HG03280 (cell line): ENCODE results near the gene AKAP13.
"Not testable (repeated sequence)": the region's sequence is repeated elsewhere in the genome, so short reads cannot be mapped to it uniquely, and the experiment has no call there.

Experiments
- ATAC-seq: cut with Tn5 transposase; IDR thresholded peaks from one replicate; pipeline ENCODE4 v1.9.1; 2021; ENCODE audit warnings: mild to moderate bottlenecking, moderate library complexity; ENCODE audit not compliant: unreplicated experiment

Gene AKAP13

DNA sequence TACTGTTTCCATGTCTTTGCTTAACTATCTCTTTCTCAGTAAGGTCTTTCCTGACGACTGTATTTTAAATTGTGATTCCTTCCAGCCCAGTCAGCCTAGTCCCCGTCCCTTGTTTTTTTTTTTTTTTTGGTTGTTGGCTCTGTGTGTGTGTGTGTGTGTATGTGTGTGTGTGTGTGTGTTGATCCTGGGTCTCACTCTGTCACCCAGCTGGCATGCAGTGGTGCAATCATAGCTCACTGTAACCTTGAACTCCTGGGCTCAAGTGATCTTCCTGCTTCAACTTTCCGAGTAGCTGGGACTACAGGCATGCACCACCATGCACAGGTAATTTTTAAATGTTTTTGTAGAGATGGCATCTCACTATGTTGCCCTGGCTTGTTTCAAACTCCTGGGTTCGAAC is 31.3 kb upstream of the AKAP13 start:
- ATAC-seq: not testable (repeated sequence)

DNA sequence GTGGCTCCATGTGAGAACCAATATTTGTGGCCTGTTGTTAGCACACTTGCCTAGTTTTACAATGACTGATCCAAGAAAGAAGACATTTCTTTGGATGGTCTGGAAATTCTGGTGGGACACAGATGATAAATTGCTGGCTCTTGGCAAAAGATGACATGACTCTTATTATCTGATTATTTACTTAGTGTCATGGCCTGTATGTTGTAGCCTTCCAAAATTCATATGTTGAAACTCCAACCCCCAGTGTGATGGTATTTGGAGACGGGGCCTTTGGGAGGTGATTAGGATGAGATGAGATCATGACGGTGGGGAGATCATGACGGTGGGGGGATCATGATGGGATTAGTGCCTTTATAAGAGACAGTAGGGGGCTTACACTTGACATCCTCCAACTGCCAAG is 30.0 kb upstream of the AKAP13 start:
- ATAC-seq: no peak

DNA sequence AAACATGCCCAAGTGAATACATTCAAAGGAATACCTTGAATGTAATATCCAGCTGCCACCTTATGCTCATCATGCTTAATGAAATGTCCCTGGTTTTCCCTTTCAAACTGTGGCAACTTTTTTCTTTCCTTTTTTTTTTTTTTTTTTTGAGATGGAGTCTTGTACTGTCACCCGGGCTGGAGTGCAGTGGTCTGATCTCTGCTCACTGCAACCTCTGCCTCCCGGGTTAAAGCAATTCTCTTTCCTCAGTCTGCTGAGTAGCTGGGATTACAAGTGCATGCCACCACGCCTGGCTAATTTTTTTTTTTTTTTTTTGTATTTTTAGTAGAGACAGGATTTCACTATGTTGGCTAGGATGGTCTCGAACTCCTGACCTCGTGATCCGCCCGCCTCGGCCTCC is 28.9 kb upstream of the AKAP13 start:
- ATAC-seq: not testable (repeated sequence)

DNA sequence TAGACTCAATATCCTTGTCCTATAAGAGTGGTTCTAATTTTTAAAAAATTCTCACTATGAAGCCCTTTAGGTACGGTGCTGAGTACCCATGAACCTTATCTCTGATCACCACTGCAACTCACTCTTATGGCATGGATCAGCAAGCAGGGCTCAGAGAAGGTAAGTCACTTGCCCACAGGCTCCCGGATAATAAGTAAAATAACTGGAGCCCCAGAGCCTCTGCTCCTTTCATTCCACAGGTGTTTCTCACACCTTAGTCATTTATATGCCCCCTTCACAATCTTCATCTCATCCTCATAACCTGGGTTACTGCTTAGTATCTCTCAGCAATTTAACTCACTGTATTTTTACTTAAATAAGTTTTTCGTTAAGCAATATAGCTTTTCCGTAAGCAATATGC is 28.4 kb upstream of the AKAP13 start:
- ATAC-seq: no peak

DNA sequence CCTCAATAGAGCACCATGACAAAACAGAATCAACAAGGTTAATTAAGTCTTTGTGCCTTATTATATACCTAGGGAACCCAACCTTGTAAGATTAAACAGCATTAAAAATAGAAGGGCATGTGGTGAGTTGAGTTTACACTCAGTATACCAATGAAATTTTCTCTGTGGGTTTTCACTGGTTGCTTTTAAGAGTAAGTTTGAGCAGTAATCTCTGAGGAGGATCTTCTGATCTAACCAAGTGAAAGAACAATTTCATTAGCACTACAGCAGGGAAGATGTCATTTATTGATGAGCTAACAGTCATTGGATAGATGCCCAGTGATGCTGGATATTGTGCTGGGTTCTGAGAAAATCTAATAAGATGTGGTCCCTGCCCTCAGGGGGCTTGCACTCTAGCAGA is 26.9 kb upstream of the AKAP13 start:
- no peak for ATAC-seq

DNA sequence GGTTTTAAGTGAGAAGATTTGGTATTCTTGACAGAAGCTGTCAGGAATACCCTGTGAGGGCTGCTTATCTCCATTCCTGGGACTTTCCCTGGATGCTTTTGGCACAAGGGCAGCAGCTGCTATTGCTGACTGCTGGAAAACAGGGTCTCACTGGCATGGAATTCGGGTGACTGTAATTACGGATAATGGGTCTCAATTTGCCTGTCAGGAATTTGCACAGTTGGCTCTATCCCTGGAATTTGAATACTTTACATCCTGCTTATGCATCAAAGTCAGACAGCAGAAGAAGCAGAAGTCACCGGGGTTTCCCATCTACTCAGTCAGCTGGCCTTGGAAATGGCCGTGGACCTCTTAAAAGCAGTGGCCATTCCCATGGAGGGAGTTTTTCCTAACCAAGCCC is 25.9 kb upstream of the AKAP13 start:
- ATAC-seq: no peak

DNA sequence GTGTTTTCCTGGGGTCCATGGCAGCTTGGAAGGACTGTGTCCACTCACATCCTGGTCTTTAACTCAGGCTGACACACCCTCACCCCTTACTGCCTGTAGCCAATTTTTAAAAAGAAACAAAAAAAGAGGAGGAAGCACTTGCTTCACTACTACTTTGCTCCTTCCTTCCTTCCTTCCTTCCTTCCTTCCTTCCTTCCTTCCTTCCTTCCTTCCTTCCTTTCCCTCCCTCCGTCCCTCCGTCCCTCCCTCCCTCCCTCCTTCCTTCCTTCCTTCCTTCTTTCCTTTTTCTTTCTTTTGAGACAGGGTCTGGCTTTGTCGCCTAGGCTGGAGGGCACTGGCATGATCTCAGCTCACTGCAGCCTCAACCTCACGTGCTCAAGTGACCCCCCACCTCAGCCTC is 25.5 kb upstream of the AKAP13 start:
- no peak for ATAC-seq

DNA sequence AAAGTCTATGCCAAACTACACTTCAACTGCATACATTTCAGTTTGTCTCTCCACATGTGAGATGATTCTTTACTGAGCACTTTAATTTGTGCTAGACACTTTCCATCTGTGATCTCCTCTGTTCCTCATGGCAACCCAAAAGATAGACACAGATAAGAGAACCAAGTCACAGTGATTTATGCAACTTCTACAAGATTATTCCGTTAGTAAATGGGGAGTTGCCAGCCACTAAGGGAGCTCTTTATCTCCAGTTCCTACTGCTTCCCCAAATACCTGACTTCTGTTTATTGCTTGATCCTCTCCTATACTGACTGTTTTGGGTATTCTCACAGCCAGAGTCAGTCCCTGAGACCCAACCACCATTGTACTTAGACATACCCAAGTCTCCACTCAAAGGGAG is 24.1 kb upstream of the AKAP13 start:
- no peak for ATAC-seq

DNA sequence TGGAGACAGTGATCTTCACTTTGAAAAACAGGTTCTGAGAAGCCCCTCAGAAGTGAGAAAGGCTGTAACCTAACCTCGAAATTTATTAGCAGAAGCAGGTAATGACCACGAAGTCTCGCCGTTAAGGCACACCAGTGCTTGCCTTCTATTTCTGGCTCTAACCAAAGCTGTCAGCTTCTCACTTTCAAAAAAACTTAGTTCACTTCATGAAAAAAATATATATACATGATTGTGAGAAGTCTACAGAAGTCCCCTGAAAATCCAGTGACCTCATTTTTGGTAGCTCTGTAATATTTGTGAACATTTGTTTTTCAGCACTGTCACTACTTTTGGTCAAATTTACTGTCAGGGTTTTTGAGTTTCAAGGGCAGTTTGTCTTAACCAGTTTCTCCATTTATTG is 19.1 kb upstream of the AKAP13 start:
- peak; percentile 71 for ATAC-seq

DNA sequence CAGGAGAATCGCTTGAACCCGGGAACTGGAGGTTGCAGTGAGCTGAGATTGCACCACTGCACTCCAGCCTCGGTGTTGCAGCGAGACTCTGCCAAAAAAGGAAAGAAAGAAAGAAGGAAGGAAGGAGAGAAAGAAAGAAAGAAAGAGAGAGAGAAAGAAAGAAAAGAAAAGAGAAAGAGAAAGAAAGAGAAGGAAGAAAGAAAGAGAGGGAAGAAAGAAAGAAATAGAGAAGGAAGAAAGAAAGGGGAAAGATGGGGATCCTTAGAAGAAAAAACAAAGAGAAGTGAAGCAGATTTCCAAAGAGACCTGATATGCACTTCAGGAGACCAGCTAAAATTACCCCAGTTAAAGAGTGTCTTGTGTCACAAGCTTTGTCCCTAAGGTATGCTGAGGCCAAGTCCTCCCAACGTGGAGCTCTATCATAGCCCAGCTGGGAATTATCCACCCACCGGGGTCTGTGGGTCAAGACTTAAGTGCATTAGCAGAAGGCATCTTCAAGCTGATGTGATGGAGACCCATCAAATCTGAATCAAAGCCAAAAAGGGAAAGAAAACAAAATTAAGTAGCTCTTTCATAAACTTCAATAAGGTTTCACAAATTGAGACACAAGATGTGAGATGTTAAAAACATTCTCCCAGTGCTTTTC is 17.8 kb upstream of the AKAP13 start:
- no peak for ATAC-seq

DNA sequence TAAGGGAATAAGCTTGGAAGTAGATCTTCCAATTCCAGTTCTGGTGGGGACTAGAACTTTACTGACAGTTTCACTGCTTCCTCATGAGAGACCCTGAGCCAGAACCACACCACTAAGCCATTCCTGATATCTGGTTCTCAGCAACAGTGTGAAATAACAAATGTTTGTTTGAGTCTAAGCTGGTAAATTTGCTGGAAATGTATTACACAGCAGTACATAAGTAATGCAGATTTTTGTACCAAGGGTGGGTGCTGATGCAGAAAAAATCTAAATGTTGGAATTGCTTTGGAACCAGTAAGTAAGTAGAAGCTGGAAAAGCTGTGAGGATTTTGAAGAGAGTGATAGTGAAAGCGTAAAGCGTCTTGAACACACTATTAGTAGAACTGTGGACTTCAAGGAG is 14.4 kb upstream of the AKAP13 start:
- ATAC-seq: no peak

DNA sequence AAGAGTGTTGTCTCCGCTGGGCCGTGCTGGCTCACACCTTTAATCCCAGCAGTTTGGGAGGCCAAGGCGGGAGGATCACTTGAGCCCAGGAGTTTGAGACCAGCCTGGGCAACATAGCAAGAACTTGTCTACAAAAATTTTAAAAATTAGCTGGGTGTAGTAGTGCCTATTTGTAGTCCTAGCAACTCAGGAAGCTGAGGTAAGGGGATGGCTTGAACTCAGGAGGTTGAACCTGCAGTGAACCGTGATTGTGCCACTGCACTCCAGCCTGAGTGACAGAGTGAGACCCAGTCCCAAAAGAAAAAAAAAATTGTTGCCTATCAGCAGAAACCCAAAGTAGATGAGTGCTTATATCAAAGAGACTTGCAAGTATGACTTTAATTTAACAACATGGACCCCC is 12.7 kb upstream of the AKAP13 start:
- no peak for ATAC-seq

DNA sequence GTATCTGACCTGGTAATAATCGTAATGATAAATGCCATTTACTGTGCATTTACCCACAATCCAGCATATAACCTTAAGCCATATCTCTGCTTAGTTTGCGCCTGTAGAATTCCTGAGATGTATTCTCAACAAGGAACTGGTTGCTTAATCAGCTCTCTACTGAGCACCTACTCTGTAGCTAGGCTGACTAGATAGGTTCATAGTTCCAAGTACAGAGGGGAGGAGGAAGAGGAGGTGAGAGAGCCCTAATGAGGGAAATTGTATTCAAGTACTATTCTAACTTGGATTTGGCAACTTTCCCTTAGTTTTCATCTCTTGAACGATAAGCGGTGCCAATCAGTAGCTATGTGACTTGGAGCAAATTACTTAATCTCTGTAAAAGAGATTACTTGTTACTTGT is 5.6 kb upstream of the AKAP13 start:
- ATAC-seq: no peak

DNA sequence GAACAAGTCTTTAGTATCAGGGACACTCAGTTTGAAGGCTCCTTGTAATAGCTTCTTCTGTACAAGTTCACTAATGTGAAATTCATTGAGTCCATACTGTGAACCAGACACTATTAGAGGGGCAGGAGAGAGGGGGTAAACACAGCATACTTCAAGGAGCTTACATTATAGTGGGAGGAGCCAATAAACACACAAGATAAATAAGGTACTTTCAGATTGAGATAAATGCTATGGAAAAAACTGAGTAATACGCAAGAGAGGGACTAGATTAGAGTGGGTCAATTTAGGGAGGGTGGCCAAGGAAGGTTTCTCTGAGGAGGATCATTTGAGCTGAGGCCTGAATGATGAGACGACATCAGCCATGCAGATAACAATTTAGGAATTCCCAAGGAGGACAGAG is 3.1 kb upstream of the AKAP13 start:
- ATAC-seq: no peak

DNA sequence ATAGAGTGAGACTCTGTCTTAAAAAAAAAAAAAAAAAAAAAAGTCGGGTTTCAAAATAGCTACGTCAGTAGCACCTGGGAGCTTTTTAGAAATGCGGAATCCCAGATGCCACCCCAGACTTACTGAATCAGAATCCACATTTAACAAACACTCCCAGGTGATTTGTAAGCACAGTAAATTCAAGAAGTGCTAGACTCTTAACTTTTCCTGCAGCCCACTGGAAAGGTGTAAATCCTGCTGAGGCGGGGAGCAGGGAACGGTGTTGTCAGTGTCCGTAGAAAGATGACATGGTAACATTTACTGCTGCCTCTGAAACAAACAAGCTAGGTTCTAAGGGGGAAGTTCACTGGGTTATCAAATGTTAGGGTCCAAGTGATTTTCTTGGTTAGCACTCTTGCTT is 2.4 kb upstream of the AKAP13 start:
- no peak for ATAC-seq

DNA sequence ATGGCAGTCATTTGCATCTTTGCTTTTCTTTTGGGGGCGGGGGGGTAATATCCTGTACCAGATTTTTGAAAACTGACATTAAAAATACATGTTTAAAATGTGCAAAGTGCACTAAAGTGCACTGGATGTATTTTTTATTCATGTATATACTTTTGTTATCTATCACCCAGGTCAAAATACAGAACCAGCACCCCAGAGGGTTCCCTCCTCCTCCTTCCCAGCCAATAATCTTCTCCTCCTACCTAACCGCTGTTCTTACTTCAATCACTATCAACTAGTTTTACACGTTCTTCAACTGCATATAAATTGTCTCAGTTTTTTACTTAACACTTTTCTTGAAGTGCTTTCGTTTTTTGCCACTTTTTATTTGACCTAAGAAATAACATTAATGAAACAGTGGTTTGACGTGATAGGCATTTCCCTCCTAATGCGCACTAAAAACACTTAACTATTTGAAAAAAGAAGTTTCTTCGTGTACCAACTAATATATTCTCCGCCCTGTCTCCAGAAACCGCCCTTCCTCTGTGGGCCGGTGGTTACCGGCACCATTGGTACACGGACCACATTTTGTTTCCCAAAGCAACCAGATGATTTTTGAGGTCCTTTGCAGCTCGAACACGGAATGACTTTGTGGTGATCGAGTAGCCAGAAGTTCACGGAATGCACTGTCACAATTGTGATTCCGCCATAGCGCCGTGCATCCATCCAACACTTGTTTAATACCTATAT is 836 bp upstream of the AKAP13 start:
- ATAC-seq: no peak

DNA sequence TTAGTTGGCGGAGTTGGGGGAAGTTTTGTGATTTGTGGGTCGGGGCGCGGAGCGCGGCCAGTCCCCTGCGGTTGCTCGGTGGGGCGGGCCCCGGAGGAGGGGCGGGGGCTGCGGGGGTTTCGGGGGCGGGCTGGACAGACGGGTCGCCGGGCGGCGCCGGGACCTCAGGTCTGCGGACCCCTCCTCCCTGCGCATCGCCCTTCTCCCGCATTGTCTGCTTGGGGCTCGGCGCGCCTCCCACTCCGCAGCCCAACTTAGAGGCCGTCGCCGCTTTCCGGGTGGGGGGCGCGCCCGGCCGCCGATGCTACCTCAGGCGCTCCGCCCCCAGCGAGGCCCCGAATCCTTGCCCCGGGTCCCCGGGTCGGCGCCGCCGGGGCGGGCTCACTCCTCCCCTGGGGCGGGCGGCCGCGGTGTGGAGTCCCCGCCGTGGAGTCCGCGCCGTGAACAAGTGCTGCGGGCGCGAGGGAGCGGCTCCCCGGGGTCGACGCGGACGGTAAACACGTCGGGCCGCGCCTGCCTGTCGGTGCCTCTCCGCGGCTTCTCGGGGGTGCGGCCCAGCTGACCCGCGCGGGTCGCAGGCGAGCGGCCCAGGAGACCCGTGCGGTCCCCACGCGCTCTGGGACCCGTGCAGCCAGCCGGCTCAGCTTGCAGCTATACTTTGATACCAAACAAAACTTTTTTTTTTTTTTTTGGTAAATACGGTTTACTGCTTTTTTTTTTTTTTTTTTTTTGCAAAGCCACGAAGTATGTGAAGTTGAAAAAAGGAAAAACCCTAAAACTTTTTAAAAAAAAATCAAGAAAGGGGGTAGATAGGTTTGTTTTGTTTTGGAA is 624 bp downstream of the AKAP13 start:
- ATAC-seq: peak; percentile 39

DNA sequence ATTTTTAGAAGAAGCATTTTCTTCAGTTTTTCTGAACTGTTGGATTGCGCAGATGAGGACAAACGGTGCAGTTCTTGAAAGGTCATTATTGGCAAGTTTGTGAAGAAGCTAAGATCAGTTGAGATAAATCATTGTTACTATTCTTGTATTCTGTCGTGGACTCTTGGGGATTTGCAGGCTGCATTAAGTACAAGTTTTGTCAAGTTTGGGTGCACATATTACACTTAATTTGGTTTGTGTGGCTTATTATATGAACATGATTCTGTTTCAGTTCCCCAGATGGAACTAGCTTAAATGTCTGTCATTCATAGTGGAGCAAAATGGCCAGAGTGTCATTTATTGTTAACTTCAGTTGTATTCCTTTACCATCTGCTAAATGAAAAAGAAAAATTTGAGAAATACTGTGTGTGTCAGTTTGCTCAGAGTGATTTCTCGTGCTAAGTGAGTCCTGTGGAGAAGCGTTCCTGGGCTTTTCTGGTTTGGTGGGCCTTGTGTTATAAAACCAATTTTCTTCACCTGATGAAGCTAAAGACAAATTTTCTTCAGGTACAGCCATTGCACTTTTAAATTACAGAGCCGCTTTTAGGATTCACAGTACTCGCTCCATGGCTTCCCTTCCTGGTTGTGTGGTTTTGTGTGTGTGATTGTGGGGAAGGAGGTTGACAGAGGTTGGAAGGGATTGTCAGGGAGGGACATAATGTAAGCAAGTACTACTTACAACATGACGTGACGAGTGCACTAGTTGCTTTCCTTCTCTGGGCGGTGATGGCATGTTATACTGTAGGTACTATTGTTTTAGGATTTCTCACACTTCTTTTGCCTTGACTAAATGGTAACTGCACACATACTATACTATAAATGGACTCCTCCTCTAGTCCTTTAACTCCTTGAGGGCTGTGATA is 1.7 kb downstream of the AKAP13 start:
- no peak for ATAC-seq

DNA sequence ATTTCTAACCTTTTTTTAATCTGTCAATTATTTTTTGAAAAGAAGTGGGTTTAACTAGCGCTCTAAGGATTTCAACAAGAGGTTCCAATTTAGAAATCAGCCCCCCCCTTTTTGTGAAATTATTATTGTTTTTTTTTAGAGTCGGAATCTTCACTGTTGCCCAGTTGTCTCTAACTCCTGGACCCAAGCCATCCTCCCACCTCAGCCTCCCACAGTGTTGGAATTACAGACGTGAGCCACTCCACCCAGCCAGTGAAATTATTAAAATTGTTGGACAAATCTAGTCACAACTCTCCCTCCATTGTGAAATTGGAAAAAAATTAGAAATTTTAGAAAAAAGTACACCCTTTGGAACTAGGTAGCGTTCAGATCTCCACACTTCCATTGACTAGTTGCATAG is 2.5 kb downstream of the AKAP13 start:
- ATAC-seq: no peak

DNA sequence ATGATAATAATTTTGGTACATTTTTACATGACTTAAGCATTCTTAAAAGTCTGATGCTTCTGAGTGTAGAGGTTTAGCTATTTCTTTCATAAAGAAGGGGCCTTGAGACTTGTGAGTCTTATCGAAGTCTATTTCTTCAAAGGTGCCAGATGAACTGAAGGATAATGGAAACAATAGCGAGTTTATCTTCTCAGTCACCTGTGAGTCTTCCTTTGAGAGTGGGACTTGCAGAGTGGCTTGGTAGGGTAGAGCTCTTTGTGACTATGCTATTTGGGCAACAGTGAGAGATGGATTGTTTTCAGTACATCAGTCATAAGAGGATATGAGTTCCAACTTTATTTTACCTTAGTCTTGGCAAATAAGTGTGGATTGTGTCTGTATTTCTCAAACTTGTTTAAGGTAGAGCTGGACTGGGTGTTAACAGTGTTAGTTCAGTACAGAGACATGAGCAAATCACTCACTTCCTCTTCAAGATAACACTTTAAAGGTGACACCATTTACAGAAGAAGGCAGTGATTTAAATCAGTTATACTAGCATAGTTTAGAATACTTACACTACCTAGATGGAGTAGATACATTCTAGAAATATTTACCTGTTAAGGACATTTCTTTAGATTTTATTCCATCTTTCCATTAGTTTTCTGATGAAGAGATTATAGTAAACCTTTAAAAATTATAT is 3.2 kb downstream of the AKAP13 start:
- ATAC-seq: no peak
